GM12878 (cell line): ENCODE data around the gene XRCC4. TPM values are rescaled to one million over a fixed set of nuclear protein-coding genes. Genes with fewer than 3 reads are reported as not detected.
A peak's percentile ranks its signal among the peaks of the same experiment; 100 is the strongest.

Source experiments
- CHD1 ChIP-seq: IDR thresholded peaks from 2 replicates; pipeline ENCODE4 v1.6.1; 2012; ENCODE audit warnings: low read depth, low read length, improper control_type of control experiment
- DPF2 ChIP-seq: fragments of 450-650 bp; IDR thresholded peaks from 2 replicates; pipeline ENCODE4 v1.6.1; 2017; ENCODE audit warnings: mild to moderate bottlenecking
- ESRRA ChIP-seq: IDR thresholded peaks from 2 replicates; pipeline ENCODE4 v1.6.1; 2012; ENCODE audit warnings: mild to moderate bottlenecking, low read length, improper control_type of control experiment
- JUND ChIP-seq: IDR thresholded peaks from 2 replicates; pipeline ENCODE4 v1.6.1; 2012; ENCODE audit warnings: low read depth, mild to moderate bottlenecking, low read length, improper control_type of control experiment, moderate library complexity
- MEF2A ChIP-seq: IDR thresholded peaks from 2 replicates; pipeline ENCODE4 v1.6.1; 2011; ENCODE audit warnings: low read depth, mild to moderate bottlenecking, low read length, moderate library complexity; ENCODE audit not compliant: insufficient read depth
- MTA2 ChIP-seq: fragments of 450-650 bp; IDR thresholded peaks from 2 replicates; pipeline ENCODE4 v1.6.1; 2016; ENCODE audit warnings: low read depth, mild to moderate bottlenecking, moderate library complexity
- NRF1 ChIP-seq: conservative IDR thresholded peaks from 2 replicates; pipeline ENCODE4 v1.6.1; 2011; ENCODE audit warnings: mild to moderate bottlenecking, low read depth, low read length, improper control_type of control experiment
- PML ChIP-seq: IDR thresholded peaks from 2 replicates; pipeline ENCODE4 v1.6.1; 2012; ENCODE audit warnings: low read length, inconsistent platforms
- RAD21 ChIP-seq: IDR thresholded peaks from 2 replicates; pipeline ENCODE4 v1.6.1; 2011; ENCODE audit warnings: mild to moderate bottlenecking, low read depth, low read length, moderate library complexity; ENCODE audit not compliant: insufficient read depth
- RAD51 ChIP-seq: fragments of 450-650 bp; IDR thresholded peaks from 2 replicates; pipeline ENCODE4 v1.6.1; 2016; ENCODE audit warnings: moderate library complexity, mild to moderate bottlenecking, inconsistent platforms
- RELA ChIP-seq: fragments of 450-650 bp; IDR thresholded peaks from 2 replicates; pipeline ENCODE4 v1.8.0; 2014; ENCODE audit warnings: borderline replicate concordance; ENCODE audit not compliant: partially characterized antibody
- STAT3 ChIP-seq: IDR thresholded peaks from 2 replicates; pipeline ENCODE4 v1.6.1; 2011; ENCODE audit warnings: low read depth, low read length, improper control_type of control experiment
- TARDBP ChIP-seq: IDR thresholded peaks from 2 replicates; pipeline ENCODE4 v1.6.1; 2016; ENCODE audit warnings: borderline replicate concordance
- TCF7 ChIP-seq: IDR thresholded peaks from 2 replicates; pipeline ENCODE4 v1.6.1; 2014; ENCODE audit warnings: antibody characterized with exemption, borderline replicate concordance
- ZNF622 ChIP-seq: fragments of 450-650 bp; IDR thresholded peaks from 2 replicates; pipeline ENCODE4 v1.6.1; 2017; ENCODE audit warnings: mild to moderate bottlenecking, inconsistent platforms
- polyA plus RNA-seq, 11 experiments: library from polyadenylated mRNA; depleted of rRNA in 4 of 11; unstranded in 6 of 11; stranded (reverse) in 5 of 11; fragments of >200 nt; fragmentation: Nextera tagmentation in 4 of 11; fragmentation: Illumina TruSeq in 1 of 11; extraction: Ambion mirVana in 4 of 11; extraction: Trizol in 1 of 11; gene quantifications; 1 replicate in 1 of 11; 2 replicates in 10 of 11; pipeline versions ENCODE4 v1.2.1 to v1.2.3, GENCODE V29; 2011 to 2016; ENCODE audit warnings: inconsistent platforms in 2 of 11, missing spikeins in 2 of 11, low read depth in 1 of 11
- total RNA-seq, 4 experiments: library from RNA; depleted of rRNA in 3 of 4; stranded (reverse); fragments of >200 nt in 3 of 4; fragmentation: Illumina TruSeq in 1 of 4; extraction: Trizol in 1 of 4; gene quantifications; 2 replicates each; pipeline versions ENCODE4 v1.2.1 to v1.2.3, GENCODE V29; 2013 to 2021
- TF ChIP-seq, protein P1 (sequence below): fragments of 450-650 bp; conservative IDR thresholded peaks from 2 replicates; pipeline ENCODE4 v1.6.1; 2017; ENCODE audit warnings: mild to moderate bottlenecking, moderate library complexity
- TF ChIP-seq, protein P2 (sequence below): fragments of 450-650 bp; IDR thresholded peaks from 2 replicates; pipeline ENCODE4 v1.6.1; 2016; ENCODE audit warnings: mild to moderate bottlenecking
- TF ChIP-seq, protein P3 (sequence below): IDR thresholded peaks from 2 replicates; pipeline ENCODE4 v1.6.1; 2012; ENCODE audit warnings: low read depth, low read length, improper control_type of control experiment
- TF ChIP-seq, protein P4 (sequence below): IDR thresholded peaks from 2 replicates; pipeline ENCODE4 v1.6.1; 2011; ENCODE audit warnings: borderline replicate concordance, low read depth, mild to moderate bottlenecking, moderate library complexity, low read length; ENCODE audit not compliant: insufficient read depth, poor library complexity, severe bottlenecking
- TF ChIP-seq, protein P5 (sequence below): fragments of 450-650 bp; IDR thresholded peaks from 2 replicates; pipeline ENCODE4 v1.6.1; 2017; ENCODE audit warnings: mild to moderate bottlenecking, moderate library complexity
- TF ChIP-seq, protein P6 (sequence below): IDR thresholded peaks from 2 replicates; pipeline ENCODE4 v1.6.1; 2012; ENCODE audit warnings: low read depth, low read length, improper control_type of control experiment

Gene XRCC4
- total and polyA plus RNA-seq, 10 of the 15 experiments (the other 5 are each of a cell fraction or from before 2014, with no cell fraction given): 12.1 to 53.6 (median 25.8) TPM

DNA sequence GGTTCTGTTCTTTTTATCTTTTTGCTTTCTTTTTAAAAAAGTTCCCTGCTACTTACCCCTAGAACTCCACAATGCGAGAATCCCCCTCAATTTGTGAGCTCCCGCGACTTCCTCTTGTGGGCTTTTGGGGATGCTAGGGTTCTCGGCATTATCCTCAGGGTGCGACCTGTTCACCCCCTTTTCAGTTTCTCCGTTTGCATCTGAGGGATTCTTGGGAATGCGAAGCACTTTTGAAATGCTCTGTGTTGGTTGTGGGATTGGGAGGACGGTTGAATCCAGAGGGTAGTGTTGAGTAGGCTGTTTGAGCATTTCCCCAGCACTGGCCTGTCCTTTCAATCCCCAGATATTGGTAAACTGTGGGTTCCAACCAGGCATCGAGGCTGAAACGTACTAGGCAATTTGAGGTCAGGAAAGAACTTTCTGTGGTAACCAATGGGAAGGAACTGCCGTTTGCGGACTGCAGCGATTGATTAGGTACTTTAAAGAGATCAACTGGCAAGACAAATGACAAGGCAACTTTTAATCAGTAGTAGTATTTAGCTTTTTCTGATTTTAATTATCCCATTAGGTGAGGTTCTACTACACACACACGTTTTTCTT is 415 bp downstream of the XRCC4 start (continued):
- TF ChIP-seq, protein P1, sequence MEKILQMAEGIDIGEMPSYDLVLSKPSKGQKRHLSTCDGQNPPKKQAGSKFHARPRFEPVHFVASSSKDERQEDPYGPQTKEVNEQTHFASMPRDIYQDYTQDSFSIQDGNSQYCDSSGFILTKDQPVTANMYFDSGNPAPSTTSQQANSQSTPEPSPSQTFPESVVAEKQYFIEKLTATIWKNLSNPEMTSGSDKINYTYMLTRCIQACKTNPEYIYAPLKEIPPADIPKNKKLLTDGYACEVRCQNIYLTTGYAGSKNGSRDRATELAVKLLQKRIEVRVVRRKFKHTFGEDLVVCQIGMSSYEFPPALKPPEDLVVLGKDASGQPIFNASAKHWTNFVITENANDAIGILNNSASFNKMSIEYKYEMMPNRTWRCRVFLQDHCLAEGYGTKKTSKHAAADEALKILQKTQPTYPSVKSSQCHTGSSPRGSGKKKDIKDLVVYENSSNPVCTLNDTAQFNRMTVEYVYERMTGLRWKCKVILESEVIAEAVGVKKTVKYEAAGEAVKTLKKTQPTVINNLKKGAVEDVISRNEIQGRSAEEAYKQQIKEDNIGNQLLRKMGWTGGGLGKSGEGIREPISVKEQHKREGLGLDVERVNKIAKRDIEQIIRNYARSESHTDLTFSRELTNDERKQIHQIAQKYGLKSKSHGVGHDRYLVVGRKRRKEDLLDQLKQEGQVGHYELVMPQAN: peak; percentile 70
- TF ChIP-seq, protein P2, sequence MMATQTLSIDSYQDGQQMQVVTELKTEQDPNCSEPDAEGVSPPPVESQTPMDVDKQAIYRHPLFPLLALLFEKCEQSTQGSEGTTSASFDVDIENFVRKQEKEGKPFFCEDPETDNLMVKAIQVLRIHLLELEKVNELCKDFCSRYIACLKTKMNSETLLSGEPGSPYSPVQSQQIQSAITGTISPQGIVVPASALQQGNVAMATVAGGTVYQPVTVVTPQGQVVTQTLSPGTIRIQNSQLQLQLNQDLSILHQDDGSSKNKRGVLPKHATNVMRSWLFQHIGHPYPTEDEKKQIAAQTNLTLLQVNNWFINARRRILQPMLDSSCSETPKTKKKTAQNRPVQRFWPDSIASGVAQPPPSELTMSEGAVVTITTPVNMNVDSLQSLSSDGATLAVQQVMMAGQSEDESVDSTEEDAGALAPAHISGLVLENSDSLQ: no peak
- TF ChIP-seq JUND (no peak), TCF7 (no peak), TARDBP (no peak), MTA2 (0 out of 2 replicates have a peak, but pooled peaks have one; percentile 16), PML (0 out of 2 replicates have a peak, but pooled peaks have one; percentile 29), RELA (no peak), ESRRA (no peak), DPF2 (0 out of 2 replicates have a peak, but pooled peaks have one; percentile 12), MEF2A (no peak), NRF1 (no peak), CHD1 (no peak), RAD21 (0 out of 2 replicates have a peak, but pooled peaks have one; percentile 6), STAT3 (no peak), RAD51 (no peak), ZNF622 (no peak)
- TF ChIP-seq, protein P3, sequence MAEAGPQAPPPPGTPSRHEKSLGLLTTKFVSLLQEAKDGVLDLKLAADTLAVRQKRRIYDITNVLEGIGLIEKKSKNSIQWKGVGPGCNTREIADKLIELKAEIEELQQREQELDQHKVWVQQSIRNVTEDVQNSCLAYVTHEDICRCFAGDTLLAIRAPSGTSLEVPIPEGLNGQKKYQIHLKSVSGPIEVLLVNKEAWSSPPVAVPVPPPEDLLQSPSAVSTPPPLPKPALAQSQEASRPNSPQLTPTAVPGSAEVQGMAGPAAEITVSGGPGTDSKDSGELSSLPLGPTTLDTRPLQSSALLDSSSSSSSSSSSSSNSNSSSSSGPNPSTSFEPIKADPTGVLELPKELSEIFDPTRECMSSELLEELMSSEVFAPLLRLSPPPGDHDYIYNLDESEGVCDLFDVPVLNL: no peak
- TF ChIP-seq, protein P4, sequence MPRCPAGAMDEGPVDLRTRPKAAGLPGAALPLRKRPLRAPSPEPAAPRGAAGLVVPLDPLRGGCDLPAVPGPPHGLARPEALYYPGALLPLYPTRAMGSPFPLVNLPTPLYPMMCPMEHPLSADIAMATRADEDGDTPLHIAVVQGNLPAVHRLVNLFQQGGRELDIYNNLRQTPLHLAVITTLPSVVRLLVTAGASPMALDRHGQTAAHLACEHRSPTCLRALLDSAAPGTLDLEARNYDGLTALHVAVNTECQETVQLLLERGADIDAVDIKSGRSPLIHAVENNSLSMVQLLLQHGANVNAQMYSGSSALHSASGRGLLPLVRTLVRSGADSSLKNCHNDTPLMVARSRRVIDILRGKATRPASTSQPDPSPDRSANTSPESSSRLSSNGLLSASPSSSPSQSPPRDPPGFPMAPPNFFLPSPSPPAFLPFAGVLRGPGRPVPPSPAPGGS: no peak
- TF ChIP-seq, protein P5, sequence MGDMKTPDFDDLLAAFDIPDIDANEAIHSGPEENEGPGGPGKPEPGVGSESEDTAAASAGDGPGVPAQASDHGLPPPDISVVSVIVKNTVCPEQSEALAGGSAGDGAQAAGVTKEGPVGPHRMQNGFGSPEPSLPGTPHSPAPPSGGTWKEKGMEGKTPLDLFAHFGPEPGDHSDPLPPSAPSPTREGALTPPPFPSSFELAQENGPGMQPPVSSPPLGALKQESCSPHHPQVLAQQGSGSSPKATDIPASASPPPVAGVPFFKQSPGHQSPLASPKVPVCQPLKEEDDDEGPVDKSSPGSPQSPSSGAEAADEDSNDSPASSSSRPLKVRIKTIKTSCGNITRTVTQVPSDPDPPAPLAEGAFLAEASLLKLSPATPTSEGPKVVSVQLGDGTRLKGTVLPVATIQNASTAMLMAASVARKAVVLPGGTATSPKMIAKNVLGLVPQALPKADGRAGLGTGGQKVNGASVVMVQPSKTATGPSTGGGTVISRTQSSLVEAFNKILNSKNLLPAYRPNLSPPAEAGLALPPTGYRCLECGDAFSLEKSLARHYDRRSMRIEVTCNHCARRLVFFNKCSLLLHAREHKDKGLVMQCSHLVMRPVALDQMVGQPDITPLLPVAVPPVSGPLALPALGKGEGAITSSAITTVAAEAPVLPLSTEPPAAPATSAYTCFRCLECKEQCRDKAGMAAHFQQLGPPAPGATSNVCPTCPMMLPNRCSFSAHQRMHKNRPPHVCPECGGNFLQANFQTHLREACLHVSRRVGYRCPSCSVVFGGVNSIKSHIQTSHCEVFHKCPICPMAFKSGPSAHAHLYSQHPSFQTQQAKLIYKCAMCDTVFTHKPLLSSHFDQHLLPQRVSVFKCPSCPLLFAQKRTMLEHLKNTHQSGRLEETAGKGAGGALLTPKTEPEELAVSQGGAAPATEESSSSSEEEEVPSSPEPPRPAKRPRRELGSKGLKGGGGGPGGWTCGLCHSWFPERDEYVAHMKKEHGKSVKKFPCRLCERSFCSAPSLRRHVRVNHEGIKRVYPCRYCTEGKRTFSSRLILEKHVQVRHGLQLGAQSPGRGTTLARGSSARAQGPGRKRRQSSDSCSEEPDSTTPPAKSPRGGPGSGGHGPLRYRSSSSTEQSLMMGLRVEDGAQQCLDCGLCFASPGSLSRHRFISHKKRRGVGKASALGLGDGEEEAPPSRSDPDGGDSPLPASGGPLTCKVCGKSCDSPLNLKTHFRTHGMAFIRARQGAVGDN: no peak
- TF ChIP-seq, protein P6, sequence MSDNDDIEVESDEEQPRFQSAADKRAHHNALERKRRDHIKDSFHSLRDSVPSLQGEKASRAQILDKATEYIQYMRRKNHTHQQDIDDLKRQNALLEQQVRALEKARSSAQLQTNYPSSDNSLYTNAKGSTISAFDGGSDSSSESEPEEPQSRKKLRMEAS: no peak
